ENCODE measurements around the gene PRKRA. TPM values are rescaled to one million over a fixed set of nuclear protein-coding genes. Genes with fewer than 3 reads are reported as not detected.

PRKRA gene
- total and polyA plus RNA-seq, 9 of the 15 experiments (the other 6 are each of a cell fraction or from before 2014, with no cell fraction given) = 14.1 to 78.1 (median 52.3) TPM

DNA sequence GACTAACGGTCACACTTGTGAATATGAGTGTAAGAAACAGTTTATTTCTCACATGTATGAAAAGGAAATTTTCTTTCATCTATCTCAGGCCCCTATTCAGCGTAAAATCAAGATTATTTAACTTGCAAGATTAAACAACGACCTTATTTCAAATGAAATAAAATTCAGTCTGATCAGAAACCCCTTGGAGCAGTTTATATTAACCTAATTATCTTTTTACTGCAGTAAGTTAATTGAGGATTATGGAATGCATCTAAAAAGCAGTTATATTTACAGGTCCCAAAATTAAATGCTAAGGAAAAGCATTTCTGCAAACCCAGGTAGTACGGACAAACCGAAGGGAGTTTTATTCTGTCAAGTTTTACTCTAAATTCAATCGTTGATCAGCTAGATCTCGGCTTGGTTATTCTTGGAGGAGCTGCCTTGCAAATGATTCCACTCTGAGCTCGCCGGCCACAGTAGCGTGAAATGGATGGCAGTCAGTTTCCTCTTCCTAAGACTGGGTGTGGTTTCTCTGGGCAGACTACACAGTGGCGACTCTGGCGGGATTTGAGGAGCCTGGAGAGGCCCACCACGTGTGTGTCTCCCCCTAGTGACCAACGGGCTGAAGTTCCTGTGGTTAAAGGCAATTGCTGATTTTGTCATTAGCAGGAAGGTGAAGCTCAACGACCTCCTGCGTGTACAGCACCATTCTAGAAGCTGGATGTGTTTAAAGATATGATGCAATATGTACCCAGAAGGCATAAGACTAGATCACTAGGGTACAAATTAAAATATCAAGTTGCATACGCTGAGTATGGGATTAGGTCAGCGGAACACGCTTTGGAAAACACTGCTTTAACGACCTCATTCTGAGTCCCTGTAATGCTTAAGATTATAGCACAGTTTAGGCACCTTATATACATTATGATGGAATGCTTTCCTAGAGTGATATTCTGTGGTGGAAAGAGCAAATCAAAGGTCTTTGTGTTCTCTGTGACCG lies 36.4 kb downstream of the PRKRA start (continued):
- TF ChIP-seq, protein P1, sequence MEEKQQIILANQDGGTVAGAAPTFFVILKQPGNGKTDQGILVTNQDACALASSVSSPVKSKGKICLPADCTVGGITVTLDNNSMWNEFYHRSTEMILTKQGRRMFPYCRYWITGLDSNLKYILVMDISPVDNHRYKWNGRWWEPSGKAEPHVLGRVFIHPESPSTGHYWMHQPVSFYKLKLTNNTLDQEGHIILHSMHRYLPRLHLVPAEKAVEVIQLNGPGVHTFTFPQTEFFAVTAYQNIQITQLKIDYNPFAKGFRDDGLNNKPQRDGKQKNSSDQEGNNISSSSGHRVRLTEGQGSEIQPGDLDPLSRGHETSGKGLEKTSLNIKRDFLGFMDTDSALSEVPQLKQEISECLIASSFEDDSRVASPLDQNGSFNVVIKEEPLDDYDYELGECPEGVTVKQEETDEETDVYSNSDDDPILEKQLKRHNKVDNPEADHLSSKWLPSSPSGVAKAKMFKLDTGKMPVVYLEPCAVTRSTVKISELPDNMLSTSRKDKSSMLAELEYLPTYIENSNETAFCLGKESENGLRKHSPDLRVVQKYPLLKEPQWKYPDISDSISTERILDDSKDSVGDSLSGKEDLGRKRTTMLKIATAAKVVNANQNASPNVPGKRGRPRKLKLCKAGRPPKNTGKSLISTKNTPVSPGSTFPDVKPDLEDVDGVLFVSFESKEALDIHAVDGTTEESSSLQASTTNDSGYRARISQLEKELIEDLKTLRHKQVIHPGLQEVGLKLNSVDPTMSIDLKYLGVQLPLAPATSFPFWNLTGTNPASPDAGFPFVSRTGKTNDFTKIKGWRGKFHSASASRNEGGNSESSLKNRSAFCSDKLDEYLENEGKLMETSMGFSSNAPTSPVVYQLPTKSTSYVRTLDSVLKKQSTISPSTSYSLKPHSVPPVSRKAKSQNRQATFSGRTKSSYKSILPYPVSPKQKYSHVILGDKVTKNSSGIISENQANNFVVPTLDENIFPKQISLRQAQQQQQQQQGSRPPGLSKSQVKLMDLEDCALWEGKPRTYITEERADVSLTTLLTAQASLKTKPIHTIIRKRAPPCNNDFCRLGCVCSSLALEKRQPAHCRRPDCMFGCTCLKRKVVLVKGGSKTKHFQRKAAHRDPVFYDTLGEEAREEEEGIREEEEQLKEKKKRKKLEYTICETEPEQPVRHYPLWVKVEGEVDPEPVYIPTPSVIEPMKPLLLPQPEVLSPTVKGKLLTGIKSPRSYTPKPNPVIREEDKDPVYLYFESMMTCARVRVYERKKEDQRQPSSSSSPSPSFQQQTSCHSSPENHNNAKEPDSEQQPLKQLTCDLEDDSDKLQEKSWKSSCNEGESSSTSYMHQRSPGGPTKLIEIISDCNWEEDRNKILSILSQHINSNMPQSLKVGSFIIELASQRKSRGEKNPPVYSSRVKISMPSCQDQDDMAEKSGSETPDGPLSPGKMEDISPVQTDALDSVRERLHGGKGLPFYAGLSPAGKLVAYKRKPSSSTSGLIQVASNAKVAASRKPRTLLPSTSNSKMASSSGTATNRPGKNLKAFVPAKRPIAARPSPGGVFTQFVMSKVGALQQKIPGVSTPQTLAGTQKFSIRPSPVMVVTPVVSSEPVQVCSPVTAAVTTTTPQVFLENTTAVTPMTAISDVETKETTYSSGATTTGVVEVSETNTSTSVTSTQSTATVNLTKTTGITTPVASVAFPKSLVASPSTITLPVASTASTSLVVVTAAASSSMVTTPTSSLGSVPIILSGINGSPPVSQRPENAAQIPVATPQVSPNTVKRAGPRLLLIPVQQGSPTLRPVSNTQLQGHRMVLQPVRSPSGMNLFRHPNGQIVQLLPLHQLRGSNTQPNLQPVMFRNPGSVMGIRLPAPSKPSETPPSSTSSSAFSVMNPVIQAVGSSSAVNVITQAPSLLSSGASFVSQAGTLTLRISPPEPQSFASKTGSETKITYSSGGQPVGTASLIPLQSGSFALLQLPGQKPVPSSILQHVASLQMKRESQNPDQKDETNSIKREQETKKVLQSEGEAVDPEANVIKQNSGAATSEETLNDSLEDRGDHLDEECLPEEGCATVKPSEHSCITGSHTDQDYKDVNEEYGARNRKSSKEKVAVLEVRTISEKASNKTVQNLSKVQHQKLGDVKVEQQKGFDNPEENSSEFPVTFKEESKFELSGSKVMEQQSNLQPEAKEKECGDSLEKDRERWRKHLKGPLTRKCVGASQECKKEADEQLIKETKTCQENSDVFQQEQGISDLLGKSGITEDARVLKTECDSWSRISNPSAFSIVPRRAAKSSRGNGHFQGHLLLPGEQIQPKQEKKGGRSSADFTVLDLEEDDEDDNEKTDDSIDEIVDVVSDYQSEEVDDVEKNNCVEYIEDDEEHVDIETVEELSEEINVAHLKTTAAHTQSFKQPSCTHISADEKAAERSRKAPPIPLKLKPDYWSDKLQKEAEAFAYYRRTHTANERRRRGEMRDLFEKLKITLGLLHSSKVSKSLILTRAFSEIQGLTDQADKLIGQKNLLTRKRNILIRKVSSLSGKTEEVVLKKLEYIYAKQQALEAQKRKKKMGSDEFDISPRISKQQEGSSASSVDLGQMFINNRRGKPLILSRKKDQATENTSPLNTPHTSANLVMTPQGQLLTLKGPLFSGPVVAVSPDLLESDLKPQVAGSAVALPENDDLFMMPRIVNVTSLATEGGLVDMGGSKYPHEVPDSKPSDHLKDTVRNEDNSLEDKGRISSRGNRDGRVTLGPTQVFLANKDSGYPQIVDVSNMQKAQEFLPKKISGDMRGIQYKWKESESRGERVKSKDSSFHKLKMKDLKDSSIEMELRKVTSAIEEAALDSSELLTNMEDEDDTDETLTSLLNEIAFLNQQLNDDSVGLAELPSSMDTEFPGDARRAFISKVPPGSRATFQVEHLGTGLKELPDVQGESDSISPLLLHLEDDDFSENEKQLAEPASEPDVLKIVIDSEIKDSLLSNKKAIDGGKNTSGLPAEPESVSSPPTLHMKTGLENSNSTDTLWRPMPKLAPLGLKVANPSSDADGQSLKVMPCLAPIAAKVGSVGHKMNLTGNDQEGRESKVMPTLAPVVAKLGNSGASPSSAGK (IDR thresholded peaks at IDR 0.05) = peak; percentile 69
- TF ChIP-seq FOXJ2 (tag; IDR thresholded peaks at IDR 0.05) = peak; percentile 37; the same call in 1 of the 2 replicates
- no peak for TF ChIP-seq ZNF780A (CRISPR knock-in tag; IDR thresholded peaks at IDR 0.05)
- TF ChIP-seq, protein P2, sequence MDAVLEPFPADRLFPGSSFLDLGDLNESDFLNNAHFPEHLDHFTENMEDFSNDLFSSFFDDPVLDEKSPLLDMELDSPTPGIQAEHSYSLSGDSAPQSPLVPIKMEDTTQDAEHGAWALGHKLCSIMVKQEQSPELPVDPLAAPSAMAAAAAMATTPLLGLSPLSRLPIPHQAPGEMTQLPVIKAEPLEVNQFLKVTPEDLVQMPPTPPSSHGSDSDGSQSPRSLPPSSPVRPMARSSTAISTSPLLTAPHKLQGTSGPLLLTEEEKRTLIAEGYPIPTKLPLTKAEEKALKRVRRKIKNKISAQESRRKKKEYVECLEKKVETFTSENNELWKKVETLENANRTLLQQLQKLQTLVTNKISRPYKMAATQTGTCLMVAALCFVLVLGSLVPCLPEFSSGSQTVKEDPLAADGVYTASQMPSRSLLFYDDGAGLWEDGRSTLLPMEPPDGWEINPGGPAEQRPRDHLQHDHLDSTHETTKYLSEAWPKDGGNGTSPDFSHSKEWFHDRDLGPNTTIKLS (IDR thresholded peaks at IDR 0.05; ENCODE audit: borderline replicate concordance, low read depth) = peak; percentile 62
- TF ChIP-seq GABPB2 (CRISPR knock-in tag; conservative IDR thresholded peaks at IDR 0.05) = no peak
- TF ChIP-seq, protein P3, sequence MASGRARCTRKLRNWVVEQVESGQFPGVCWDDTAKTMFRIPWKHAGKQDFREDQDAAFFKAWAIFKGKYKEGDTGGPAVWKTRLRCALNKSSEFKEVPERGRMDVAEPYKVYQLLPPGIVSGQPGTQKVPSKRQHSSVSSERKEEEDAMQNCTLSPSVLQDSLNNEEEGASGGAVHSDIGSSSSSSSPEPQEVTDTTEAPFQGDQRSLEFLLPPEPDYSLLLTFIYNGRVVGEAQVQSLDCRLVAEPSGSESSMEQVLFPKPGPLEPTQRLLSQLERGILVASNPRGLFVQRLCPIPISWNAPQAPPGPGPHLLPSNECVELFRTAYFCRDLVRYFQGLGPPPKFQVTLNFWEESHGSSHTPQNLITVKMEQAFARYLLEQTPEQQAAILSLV (tag; IDR thresholded peaks at IDR 0.05) = peak; percentile 96
- TF ChIP-seq KLF10 (CRISPR knock-in tag; IDR thresholded peaks at IDR 0.05) = no peak
- no peak for TF ChIP-seq BRD9 (IDR thresholded peaks at IDR 0.05; ENCODE audit: low read depth, partially characterized antibody)
- TF ChIP-seq, protein P4, sequence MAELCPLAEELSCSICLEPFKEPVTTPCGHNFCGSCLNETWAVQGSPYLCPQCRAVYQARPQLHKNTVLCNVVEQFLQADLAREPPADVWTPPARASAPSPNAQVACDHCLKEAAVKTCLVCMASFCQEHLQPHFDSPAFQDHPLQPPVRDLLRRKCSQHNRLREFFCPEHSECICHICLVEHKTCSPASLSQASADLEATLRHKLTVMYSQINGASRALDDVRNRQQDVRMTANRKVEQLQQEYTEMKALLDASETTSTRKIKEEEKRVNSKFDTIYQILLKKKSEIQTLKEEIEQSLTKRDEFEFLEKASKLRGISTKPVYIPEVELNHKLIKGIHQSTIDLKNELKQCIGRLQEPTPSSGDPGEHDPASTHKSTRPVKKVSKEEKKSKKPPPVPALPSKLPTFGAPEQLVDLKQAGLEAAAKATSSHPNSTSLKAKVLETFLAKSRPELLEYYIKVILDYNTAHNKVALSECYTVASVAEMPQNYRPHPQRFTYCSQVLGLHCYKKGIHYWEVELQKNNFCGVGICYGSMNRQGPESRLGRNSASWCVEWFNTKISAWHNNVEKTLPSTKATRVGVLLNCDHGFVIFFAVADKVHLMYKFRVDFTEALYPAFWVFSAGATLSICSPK (IDR thresholded peaks at IDR 0.05; ENCODE audit: borderline replicate concordance) = no peak
- no peak for TF ChIP-seq ZNF436 (CRISPR knock-in tag; IDR thresholded peaks at IDR 0.05)

All from K562 (cell line).